ENCODE results near the gene TAF3. TPM values are rescaled to one million over a fixed set of nuclear protein-coding genes. Genes with fewer than 3 reads are reported as not detected.
A peak's percentile ranks its signal among the peaks of the same experiment; 100 is the strongest.
"Not testable (repeated sequence)": the region's sequence is repeated elsewhere in the genome, so short reads cannot be mapped to it uniquely, and the experiment has no call there.

The TAF3 gene
- polyA plus RNA-seq, 3 donors = 1.6 to 3.9 (median 3.4) TPM

- 100% methylated on average over 1 of the region's 2 CpGs for WGBS (ENCODE audit: insufficient coverage)
- H2AFZ ChIP-seq (ENCODE audit: insufficient read depth, low read depth, low read length, poor library complexity, severe bottlenecking) = no peak overlapping the region
- DNase-seq = no peak
- H3K4me1 ChIP-seq (ENCODE audit: control insufficient read depth in 1 of 2, insufficient read depth in 2 of 2, low read length in 2 of 2) = no peaks in the 10 kb centered on the region
- no peak overlapping the region for H3K9ac ChIP-seq (ENCODE audit: insufficient read depth, low read length, poor library complexity, severe bottlenecking)
- no peak for TF ChIP-seq CTCF (IDR thresholded peaks at IDR 0.05)
- H3K36me3 Mint-ChIP-seq = no peaks in the 10 kb centered on the region
- H3K4me1 Mint-ChIP-seq = peaks cover 5% of the 10 kb centered on the region
- H3K79me2 ChIP-seq (ENCODE audit: insufficient read depth, low read length) = no peaks in the 10 kb centered on the region
- no peak overlapping the region for H3K4me3 Mint-ChIP-seq
- no peak overlapping the region for H3K4me3 ChIP-seq (replicated peaks in 1 of 3; ENCODE audit: low read depth in 2 of 3, low read length in 3 of 3)
- no peaks in the 10 kb centered on the region for H3K9me3 ChIP-seq (replicated peaks in 1 of 2; ENCODE audit: control insufficient read depth in 1 of 2, insufficient read depth in 1 of 2, low read length in 2 of 2)
- intact Hi-C loops (cut with micrococcal nuclease) = no loop called here
- peaks cover 5 to 21% of the 10 kb centered on the region in 2 donors for H3K27me3 ChIP-seq (ENCODE audit: control insufficient read depth in 2 of 2, insufficient read depth in 2 of 2, low read length in 2 of 2)
- no peaks in the 10 kb centered on the region for H4K20me1 ChIP-seq (ENCODE audit: insufficient read depth, low read length)
- H3K4me2 ChIP-seq (replicated peaks; ENCODE audit: extremely low read depth, low read length, poor library complexity, severe bottlenecking) = no peak overlapping the region
- no peak overlapping the region for H3K27ac ChIP-seq (ENCODE audit: low read depth in 1 of 2, low read length in 2 of 2)
- H3K27me3 Mint-ChIP-seq (ENCODE audit: low read depth in 3 of 3) = peaks cover 27 to 40% (median 37%) of the 10 kb centered on the region in 3 donors
- no peak overlapping the region for H3K27ac Mint-ChIP-seq
- no peaks in the 10 kb centered on the region for H3K36me3 ChIP-seq (replicated peaks in 1 of 2; ENCODE audit: control insufficient read depth in 1 of 2, insufficient read depth in 2 of 2, low read length in 2 of 2)
- peaks cover 0 to 6% (median 0%) of the 10 kb centered on the region in 7 donors for H3K9me3 Mint-ChIP-seq
Observed at GRCh38 chr10:8023851-8024250, 205.5 kb downstream of the TAF3 start.

DNA sequence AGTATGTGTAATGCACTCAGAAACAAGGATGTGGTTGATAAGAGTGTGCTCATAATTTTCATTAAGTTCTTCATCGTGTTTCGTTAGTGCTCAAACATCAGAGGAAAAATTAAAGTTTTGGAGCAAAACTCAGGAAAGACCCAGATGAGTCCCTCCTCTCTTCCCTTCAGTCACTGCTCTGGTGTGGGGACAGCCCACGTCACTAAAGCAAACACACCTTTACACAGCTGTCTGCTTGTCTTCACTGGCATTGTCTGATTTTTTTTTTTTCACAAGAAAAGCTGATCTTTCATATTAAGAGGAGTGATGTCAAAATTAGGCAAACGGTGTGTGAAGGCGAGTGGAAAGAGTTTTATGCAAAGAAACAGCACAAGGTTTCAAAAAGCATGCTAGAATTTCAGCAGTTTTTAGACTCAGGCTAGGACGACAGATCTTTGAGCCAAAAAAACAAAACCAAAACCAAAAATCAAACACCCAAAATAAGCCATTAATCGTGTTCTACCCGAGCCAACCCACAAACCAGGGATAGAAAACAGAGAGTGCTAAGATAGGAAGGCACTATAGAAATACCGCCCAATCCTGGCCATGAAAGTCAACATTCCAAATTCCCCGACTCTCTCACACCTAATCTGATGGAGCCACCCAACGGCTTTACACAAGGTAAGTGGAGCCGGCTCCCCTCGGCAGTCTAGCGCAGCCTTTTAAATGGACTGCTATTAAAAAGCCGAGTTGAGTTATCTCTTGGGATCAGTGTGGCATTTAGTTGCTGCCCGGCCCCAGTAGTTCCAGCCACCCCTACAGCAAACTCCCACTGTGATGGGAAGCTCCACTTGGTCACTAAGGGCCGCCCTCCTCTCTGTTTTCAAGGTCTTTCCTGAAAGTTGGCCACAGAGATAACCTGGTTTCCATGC lies 208.3 kb downstream of the TAF3 start:
- Mint-ChIP-seq H3K9me3 (peaks cover 0 to 6% (median 0%) of the 10 kb centered on the region in 7 donors), H3K36me3 (no peaks in the 10 kb centered on the region), H3K4me1 (peaks cover 5% of the 10 kb centered on the region), H3K27ac (no peak overlapping the region), H3K4me3 (peak overlapping the region in 1 of 2 donors; percentile 44), H3K27me3 (ENCODE audit: low read depth in 3 of 3) (peaks cover 42 to 54% (median 43%) of the 10 kb centered on the region in 3 donors)
- no peaks in the 10 kb centered on the region for H3K79me2 ChIP-seq (ENCODE audit: insufficient read depth, low read length)
- peaks cover 10 to 41% of the 10 kb centered on the region in 2 donors for H3K27me3 ChIP-seq (ENCODE audit: control insufficient read depth in 2 of 2, insufficient read depth in 2 of 2, low read length in 2 of 2)
- H3K27ac ChIP-seq (ENCODE audit: low read depth in 1 of 2, low read length in 2 of 2) = no peak overlapping the region
- no peaks in the 10 kb centered on the region for H3K9me3 ChIP-seq (replicated peaks in 1 of 2; ENCODE audit: control insufficient read depth in 1 of 2, insufficient read depth in 1 of 2, low read length in 2 of 2)
- no peak overlapping the region for H3K9ac ChIP-seq (ENCODE audit: insufficient read depth, low read length, poor library complexity, severe bottlenecking)
- H2AFZ ChIP-seq (ENCODE audit: insufficient read depth, low read depth, low read length, poor library complexity, severe bottlenecking) = no peak overlapping the region
- no peaks in the 10 kb centered on the region for H3K4me1 ChIP-seq (ENCODE audit: control insufficient read depth in 1 of 2, insufficient read depth in 2 of 2, low read length in 2 of 2)
- no peaks in the 10 kb centered on the region for H3K36me3 ChIP-seq (replicated peaks in 1 of 2; ENCODE audit: control insufficient read depth in 1 of 2, insufficient read depth in 2 of 2, low read length in 2 of 2)
- 74% methylated on average over 6 of the region's 17 CpGs for WGBS (ENCODE audit: insufficient coverage)
- no peaks in the 10 kb centered on the region for H4K20me1 ChIP-seq (ENCODE audit: insufficient read depth, low read length)
- TF ChIP-seq CTCF (IDR thresholded peaks at IDR 0.05) = no peak
- no peak overlapping the region for H3K4me2 ChIP-seq (replicated peaks; ENCODE audit: extremely low read depth, low read length, poor library complexity, severe bottlenecking)
- no peak overlapping the region for H3K4me3 ChIP-seq (replicated peaks in 1 of 3; ENCODE audit: low read depth in 2 of 3, low read length in 3 of 3)
- no peak for DNase-seq
- intact Hi-C loops (cut with micrococcal nuclease) = no loop called here

- peaks cover 69 to 80% (median 69%) of the 10 kb centered on the region in 3 donors for H3K27me3 Mint-ChIP-seq (ENCODE audit: low read depth in 3 of 3)
- H3K36me3 Mint-ChIP-seq; DNase-seq; H3K36me3 ChIP-seq (replicated peaks in 1 of 2; ENCODE audit: control insufficient read depth in 1 of 2, insufficient read depth in 2 of 2, low read length in 2 of 2); H3K4me3 ChIP-seq (replicated peaks in 1 of 3; ENCODE audit: low read depth in 2 of 3, low read length in 3 of 3); H3K4me2 ChIP-seq (replicated peaks; ENCODE audit: extremely low read depth, low read length, poor library complexity, severe bottlenecking); H3K79me2 ChIP-seq (ENCODE audit: insufficient read depth, low read length); intact Hi-C loops (cut with micrococcal nuclease); H3K27ac ChIP-seq (ENCODE audit: low read depth in 1 of 2, low read length in 2 of 2); H2AFZ ChIP-seq (ENCODE audit: insufficient read depth, low read depth, low read length, poor library complexity, severe bottlenecking); H3K27ac Mint-ChIP-seq; H3K4me1 ChIP-seq (ENCODE audit: control insufficient read depth in 1 of 2, insufficient read depth in 2 of 2, low read length in 2 of 2); H3K9ac ChIP-seq (ENCODE audit: insufficient read depth, low read length, poor library complexity, severe bottlenecking); H4K20me1 ChIP-seq (ENCODE audit: insufficient read depth, low read length): not testable (repeated sequence)
- peaks cover 42 to 77% of the 10 kb centered on the region in 2 donors for H3K27me3 ChIP-seq (ENCODE audit: control insufficient read depth in 2 of 2, insufficient read depth in 2 of 2, low read length in 2 of 2)
- peaks cover 0 to 24% (median 3%) of the 10 kb centered on the region in 7 donors for H3K9me3 Mint-ChIP-seq
- H3K4me3 Mint-ChIP-seq = peak overlapping the region in 1 of 2 donors; percentile 55
- peaks cover 12% of the 10 kb centered on the region for H3K4me1 Mint-ChIP-seq
- peaks cover 0 to 17% of the 10 kb centered on the region in 2 donors for H3K9me3 ChIP-seq (replicated peaks in 1 of 2; ENCODE audit: control insufficient read depth in 1 of 2, insufficient read depth in 1 of 2, low read length in 2 of 2)
- 100% methylated on average over 5 of the region's 5 CpGs for WGBS (ENCODE audit: insufficient coverage)
Observed at GRCh38 chr10:8031211-8031610, 212.9 kb downstream of the TAF3 start.
